ENCODE results near the gene JAKMIP1. TPM values are rescaled to one million over a fixed set of nuclear protein-coding genes. Genes with fewer than 3 reads are reported as not detected.

Gene JAKMIP1
- total RNA-seq, 1 experiment from 2014 or later, result not detected

DNA sequence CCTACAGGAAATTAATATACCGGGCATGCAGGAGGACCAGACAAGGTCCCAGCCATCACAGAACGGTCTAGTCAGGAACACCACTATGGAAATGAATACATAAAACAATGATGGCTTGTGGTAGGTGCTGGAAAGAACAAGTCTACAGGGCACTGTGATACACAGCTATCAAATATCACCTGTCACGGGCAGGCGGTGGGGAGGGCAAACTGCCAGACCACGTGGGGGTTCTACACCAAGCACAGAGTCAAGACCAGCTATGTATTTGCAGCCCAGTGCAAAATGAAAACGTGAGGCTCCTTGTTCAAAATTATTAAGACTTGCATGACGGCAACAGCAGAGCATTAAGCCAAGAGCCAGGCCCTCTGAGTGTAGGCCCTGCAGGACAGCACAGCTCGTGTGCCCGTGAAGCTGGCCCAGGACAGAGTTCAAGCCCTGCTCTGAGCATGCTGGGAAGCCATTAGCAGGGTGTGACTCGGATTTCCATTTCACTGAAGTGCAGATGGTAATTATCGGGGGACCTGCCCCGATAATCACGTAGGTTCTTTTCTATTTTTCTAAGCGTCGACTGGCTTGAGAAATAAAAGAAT is 83.6 kb downstream of the JAKMIP1 start:
- Histone ChIP-seq H3K27me3 (replicated peaks; ENCODE audit: control insufficient read depth, insufficient read depth, low read length) (no peaks in the 10 kb centered on the region), H3K9me3 (no peaks in the 10 kb centered on the region), H3K4me1 (no peaks in the 10 kb centered on the region), H3K36me3 (ENCODE audit: control insufficient read depth, insufficient read depth, low read length) (no peaks in the 10 kb centered on the region), H3K4me3 (ENCODE audit: low read depth, low read length) (no peak overlapping the region)
- no peak overlapping the region for H3K27ac Mint-ChIP-seq (ENCODE audit: unreplicated experiment)
- POLR2A ChIA-PET, result no interaction called here
- no peaks in the 10 kb centered on the region for H3K4me1 Mint-ChIP-seq (ENCODE audit: low read depth, unreplicated experiment)
- TF ChIP-seq, protein P1, sequence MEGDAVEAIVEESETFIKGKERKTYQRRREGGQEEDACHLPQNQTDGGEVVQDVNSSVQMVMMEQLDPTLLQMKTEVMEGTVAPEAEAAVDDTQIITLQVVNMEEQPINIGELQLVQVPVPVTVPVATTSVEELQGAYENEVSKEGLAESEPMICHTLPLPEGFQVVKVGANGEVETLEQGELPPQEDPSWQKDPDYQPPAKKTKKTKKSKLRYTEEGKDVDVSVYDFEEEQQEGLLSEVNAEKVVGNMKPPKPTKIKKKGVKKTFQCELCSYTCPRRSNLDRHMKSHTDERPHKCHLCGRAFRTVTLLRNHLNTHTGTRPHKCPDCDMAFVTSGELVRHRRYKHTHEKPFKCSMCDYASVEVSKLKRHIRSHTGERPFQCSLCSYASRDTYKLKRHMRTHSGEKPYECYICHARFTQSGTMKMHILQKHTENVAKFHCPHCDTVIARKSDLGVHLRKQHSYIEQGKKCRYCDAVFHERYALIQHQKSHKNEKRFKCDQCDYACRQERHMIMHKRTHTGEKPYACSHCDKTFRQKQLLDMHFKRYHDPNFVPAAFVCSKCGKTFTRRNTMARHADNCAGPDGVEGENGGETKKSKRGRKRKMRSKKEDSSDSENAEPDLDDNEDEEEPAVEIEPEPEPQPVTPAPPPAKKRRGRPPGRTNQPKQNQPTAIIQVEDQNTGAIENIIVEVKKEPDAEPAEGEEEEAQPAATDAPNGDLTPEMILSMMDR (IDR thresholded peaks at IDR 0.05; ENCODE audit: insufficient read depth in 1 of 2, low read depth in 1 of 2, low read length in 1 of 2, severe bottlenecking in 1 of 2, unreplicated experiment in 1 of 2), result no peak
- intact Hi-C loops (cut with micrococcal nuclease; ENCODE audit: unreplicated experiment), result no loop called here
- H3K27me3 Mint-ChIP-seq (ENCODE audit: insufficient read depth, unreplicated experiment), result peaks cover 18% of the 10 kb centered on the region
- CTCF ChIA-PET, result no interaction called here
- no TSS peak for BruUV-seq (replicated peaks)
- H3K9me3 Mint-ChIP-seq (ENCODE audit: unreplicated experiment), result no peaks in the 10 kb centered on the region
- H3K4me3 Mint-ChIP-seq (ENCODE audit: unreplicated experiment), result no peak overlapping the region
- no peak for DNase-seq
- no peaks in the 10 kb centered on the region for H3K36me3 Mint-ChIP-seq (ENCODE audit: insufficient read depth, unreplicated experiment)

DNA sequence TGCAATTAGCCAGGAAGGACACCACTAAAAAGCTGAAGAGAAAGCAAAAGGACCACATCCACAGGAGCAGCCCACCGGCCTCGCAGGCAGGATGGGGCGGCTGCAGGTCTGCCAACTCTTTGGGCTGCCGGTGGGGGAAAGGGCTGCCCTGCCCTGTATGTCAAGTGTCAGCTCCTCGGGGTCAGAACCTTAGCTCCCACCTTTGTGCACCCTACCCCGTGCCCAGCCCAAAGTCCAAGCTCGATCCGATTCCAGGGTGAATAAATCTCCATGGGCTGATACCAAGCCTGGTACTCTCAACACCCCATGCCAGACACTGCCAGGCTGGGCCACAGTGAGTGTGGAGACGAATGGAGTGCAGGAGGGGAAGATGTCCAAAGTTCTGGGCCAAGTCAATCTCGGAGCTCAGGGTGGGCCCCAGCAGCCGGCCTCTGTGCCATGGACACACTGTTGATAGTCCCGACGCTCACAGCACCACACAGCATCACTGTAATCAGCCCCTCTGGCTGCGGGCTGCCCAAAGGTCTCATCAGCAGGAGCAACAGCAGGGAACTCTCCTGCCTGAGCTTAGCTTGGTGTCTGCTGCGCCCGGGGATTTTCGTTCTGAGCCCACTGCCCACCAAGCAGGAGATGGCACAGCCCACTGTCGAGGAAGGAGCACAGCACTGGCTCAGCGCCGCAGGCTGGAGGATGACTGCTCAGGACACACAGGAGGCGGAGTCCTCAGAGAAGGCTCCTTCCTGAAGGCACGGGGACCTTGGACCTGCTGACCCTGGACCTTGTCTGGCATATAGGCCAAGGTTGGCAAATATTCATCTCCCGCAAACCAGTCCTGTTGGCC is 84.4 kb downstream of the JAKMIP1 start:
- Mint-ChIP-seq H3K4me3 (ENCODE audit: unreplicated experiment) (no peak overlapping the region), H3K27ac (ENCODE audit: unreplicated experiment) (no peak overlapping the region), H3K27me3 (ENCODE audit: insufficient read depth, unreplicated experiment) (peaks cover 18% of the 10 kb centered on the region), H3K36me3 (ENCODE audit: insufficient read depth, unreplicated experiment) (no peaks in the 10 kb centered on the region), H3K4me1 (ENCODE audit: low read depth, unreplicated experiment) (no peaks in the 10 kb centered on the region), H3K9me3 (ENCODE audit: unreplicated experiment) (no peaks in the 10 kb centered on the region)
- H3K4me3 ChIP-seq (ENCODE audit: low read depth, low read length), result no peak overlapping the region
- intact Hi-C loops (cut with micrococcal nuclease; ENCODE audit: unreplicated experiment), result no loop called here
- POLR2A ChIA-PET, result no interaction called here
- TF ChIP-seq, protein P1 (IDR thresholded peaks at IDR 0.05; ENCODE audit: insufficient read depth in 1 of 2, low read depth in 1 of 2, low read length in 1 of 2, severe bottlenecking in 1 of 2, unreplicated experiment in 1 of 2), result no peak
- H3K9me3 ChIP-seq, result no peaks in the 10 kb centered on the region
- H3K36me3 ChIP-seq (ENCODE audit: control insufficient read depth, insufficient read depth, low read length), result no peaks in the 10 kb centered on the region
- no TSS peak for BruUV-seq (replicated peaks)
- no peak for DNase-seq
- no peaks in the 10 kb centered on the region for H3K27me3 ChIP-seq (replicated peaks; ENCODE audit: control insufficient read depth, insufficient read depth, low read length)
- no peaks in the 10 kb centered on the region for H3K4me1 ChIP-seq
- CTCF ChIA-PET, result no interaction called here

DNA sequence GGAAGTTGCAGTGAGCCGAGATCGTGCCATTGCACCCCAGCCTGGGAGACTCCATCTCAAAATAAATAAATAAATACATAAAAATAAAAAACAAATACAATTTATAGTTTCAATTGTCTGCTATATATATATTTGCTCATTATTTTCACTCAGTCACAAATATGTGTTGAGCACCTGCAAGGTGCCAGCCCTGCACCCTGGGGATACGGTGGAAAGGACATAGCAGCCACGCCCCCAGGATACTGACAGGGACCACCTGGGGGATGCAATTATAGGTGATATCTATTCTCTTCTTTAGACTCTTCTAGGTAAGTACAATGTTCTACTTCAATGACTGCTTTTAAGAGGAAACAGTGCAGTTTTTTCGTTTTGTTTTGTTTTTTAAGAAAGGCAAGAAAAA is 85.0 kb downstream of the JAKMIP1 start:
- Histone ChIP-seq H3K4me3 (ENCODE audit: low read depth, low read length) (no peak overlapping the region), H3K4me1 (no peaks in the 10 kb centered on the region), H3K9me3 (no peaks in the 10 kb centered on the region), H3K27me3 (replicated peaks; ENCODE audit: control insufficient read depth, insufficient read depth, low read length) (no peaks in the 10 kb centered on the region), H3K36me3 (ENCODE audit: control insufficient read depth, insufficient read depth, low read length) (no peaks in the 10 kb centered on the region)
- H3K36me3 Mint-ChIP-seq (ENCODE audit: insufficient read depth, unreplicated experiment), result no peaks in the 10 kb centered on the region
- POLR2A ChIA-PET, result no interaction called here
- no peaks in the 10 kb centered on the region for H3K4me1 Mint-ChIP-seq (ENCODE audit: low read depth, unreplicated experiment)
- no peak for DNase-seq
- no peak overlapping the region for H3K4me3 Mint-ChIP-seq (ENCODE audit: unreplicated experiment)
- CTCF ChIA-PET, result no interaction called here
- peaks cover 18% of the 10 kb centered on the region for H3K27me3 Mint-ChIP-seq (ENCODE audit: insufficient read depth, unreplicated experiment)
- no peaks in the 10 kb centered on the region for H3K9me3 Mint-ChIP-seq (ENCODE audit: unreplicated experiment)
- intact Hi-C loops (cut with micrococcal nuclease; ENCODE audit: unreplicated experiment), result no loop called here
- no peak overlapping the region for H3K27ac Mint-ChIP-seq (ENCODE audit: unreplicated experiment)
- TF ChIP-seq, protein P1 (IDR thresholded peaks at IDR 0.05; ENCODE audit: insufficient read depth in 1 of 2, low read depth in 1 of 2, low read length in 1 of 2, severe bottlenecking in 1 of 2, unreplicated experiment in 1 of 2), result no peak
- no TSS peak for BruUV-seq (replicated peaks)
